Prostate gland (tissue), 2 donors: ENCODE measurements around the gene CEBPZ. TPM values are rescaled to one million over a fixed set of nuclear protein-coding genes. Genes with fewer than 3 reads are reported as not detected.
"Not testable (repeated sequence)": the region's sequence is repeated elsewhere in the genome, so short reads cannot be mapped to it uniquely, and the experiment has no call there.

ENCODE experiments used
- DNase-seq: peaks from one replicate; pipeline ENCODE4 v3.0.0-alpha.2; 2019; ENCODE audit warnings: low spot score
- H3K27ac ChIP-seq, 2 donors: fragments of 200-600 bp; sonication (generic); 2 replicates each; pipeline ENCODE4 v1.5.1; 2017 to 2019
- H3K27me3 ChIP-seq: fragments of 200-600 bp; sonication (generic); replicated peaks from 2 replicates; pipeline ENCODE4 v1.5.1; 2019; ENCODE audit not compliant: insufficient read depth
- H3K36me3 ChIP-seq, 2 donors: fragments of 200-600 bp; sonication (generic); 1 replicate in 1 of 2; 2 replicates in 1 of 2; pipeline versions ENCODE4 v1.5.1 to v1.8.1; 2017 to 2019
- H3K4me1 ChIP-seq: fragments of 200-600 bp; sonication (generic); replicated peaks from 2 replicates; pipeline ENCODE4 v1.5.1; 2019
- H3K4me3 ChIP-seq, 2 donors: fragments of 200-600 bp; sonication (generic); 2 replicates each; pipeline ENCODE4 v1.5.1; 2017 to 2019
- H3K9me3 ChIP-seq: fragments of 200-600 bp; sonication (generic); 2 replicates; pipeline ENCODE4 v1.5.1; 2017
- POLR2A ChIP-seq: fragments of 450-650 bp; IDR thresholded peaks from one replicate; pipeline ENCODE4 v1.6.1; 2016; ENCODE audit warnings: antibody characterized with exemption, mild to moderate bottlenecking
- POLR2AphosphoS5 ChIP-seq: sonication (generic); formaldehyde crosslinking; IDR thresholded peaks from one replicate; pipeline ENCODE4 v1.6.1; 2017; ENCODE audit warnings: antibody characterized with exemption
- WGBS: methylation state at CpG from one replicate; pipeline ENCODE4 v1.1.5; 2018; 5-methylcytosine and 5-hydroxymethylcytosine counted together
- intact Hi-C: fragments of 100-400 bp; cut with DNase I; formaldehyde crosslinking; loops from one replicate; pipeline ENCODE4 v1.14.2; 2022
- total RNA-seq, 2 donors: library from RNA; depleted of rRNA; stranded (reverse); fragments of >200 nt; gene quantifications; one replicate each; pipeline ENCODE4 v1.1.0, GENCODE V29; 2016
- TF ChIP-seq, protein P1 (sequence below), 4 experiments: fragments of 200-600 bp in 2 of 4; fragments of 450-650 bp in 2 of 4; sonication (generic) in 2 of 4; IDR thresholded peaks; 1 replicate in 3 of 4; 2 replicates in 1 of 4; pipeline ENCODE4 v1.5.1; 2016 to 2019; ENCODE audit warnings: antibody characterized with exemption in 4 of 4, mild to moderate bottlenecking in 2 of 4, moderate library complexity in 2 of 4

Gene CEBPZ
- total RNA-seq, 2 donors from 2014 or later = 27.5 to 35.4 TPM

- intact Hi-C loops = no loop called here
- Histone ChIP-seq H3K27ac (no peak overlapping the region), H3K27me3 (no peaks in the 10 kb centered on the region), H3K4me3 (no peak overlapping the region), H3K4me1 (no peaks in the 10 kb centered on the region), H3K36me3 (peaks cover 0 to 11% of the 10 kb centered on the region in 2 donors), H3K9me3 (no peaks in the 10 kb centered on the region)
- WGBS = 93% methylated on average over 5 of the region's 5 CpGs
- TF ChIP-seq POLR2AphosphoS5 = no peak
- TF ChIP-seq, protein P1, sequence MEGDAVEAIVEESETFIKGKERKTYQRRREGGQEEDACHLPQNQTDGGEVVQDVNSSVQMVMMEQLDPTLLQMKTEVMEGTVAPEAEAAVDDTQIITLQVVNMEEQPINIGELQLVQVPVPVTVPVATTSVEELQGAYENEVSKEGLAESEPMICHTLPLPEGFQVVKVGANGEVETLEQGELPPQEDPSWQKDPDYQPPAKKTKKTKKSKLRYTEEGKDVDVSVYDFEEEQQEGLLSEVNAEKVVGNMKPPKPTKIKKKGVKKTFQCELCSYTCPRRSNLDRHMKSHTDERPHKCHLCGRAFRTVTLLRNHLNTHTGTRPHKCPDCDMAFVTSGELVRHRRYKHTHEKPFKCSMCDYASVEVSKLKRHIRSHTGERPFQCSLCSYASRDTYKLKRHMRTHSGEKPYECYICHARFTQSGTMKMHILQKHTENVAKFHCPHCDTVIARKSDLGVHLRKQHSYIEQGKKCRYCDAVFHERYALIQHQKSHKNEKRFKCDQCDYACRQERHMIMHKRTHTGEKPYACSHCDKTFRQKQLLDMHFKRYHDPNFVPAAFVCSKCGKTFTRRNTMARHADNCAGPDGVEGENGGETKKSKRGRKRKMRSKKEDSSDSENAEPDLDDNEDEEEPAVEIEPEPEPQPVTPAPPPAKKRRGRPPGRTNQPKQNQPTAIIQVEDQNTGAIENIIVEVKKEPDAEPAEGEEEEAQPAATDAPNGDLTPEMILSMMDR (IDR thresholded peaks at IDR 0.05) = no peak
- TF ChIP-seq POLR2A = no peak
- DNase-seq = no peak
Measured at GRCh38 chr2:37205689-37206341, 25.6 kb downstream of the CEBPZ start.

DNA sequence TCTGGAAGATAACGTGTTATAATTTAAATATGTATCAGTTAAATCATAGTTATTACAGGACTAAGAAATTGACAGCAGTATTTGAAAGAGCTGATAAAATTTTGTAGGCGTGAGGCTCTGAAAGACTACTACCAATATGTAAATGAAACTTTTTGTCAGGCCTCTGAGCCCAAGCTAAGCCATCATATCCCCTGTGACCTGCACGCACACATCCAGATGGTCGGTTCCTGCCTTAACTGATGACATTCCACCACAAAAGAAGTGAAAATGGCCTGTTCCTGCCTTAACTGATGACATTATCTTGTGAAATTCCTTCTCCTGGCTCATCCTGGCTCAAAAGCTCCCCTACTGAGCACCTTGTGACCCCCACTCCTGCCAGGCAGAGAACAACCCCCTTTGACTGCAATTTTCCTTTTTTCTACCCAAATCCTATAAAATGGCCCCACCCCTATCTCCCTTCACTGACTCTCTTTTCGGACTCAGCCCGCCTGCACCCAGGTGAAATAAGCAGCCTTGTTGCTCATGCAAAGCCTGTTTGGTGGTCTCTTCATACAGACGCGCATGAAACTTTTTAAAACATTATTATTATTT lies 26.2 kb downstream of the CEBPZ start:
- 85% methylated on average over 8 of the region's 8 CpGs for WGBS
- H3K4me1 ChIP-seq, DNase-seq, H3K4me3 ChIP-seq, intact Hi-C loops, H3K27ac ChIP-seq, H3K27me3 ChIP-seq, H3K9me3 ChIP-seq: not testable (repeated sequence)
- peaks cover 0 to 13% of the 10 kb centered on the region in 2 donors for H3K36me3 ChIP-seq

GRCh38 chr2:37203708-37204107 lies 27.7 kb downstream of the CEBPZ start:
- Histone ChIP-seq H3K9me3 (no peaks in the 10 kb centered on the region), H3K27me3 (no peaks in the 10 kb centered on the region), H3K27ac (no peak overlapping the region), H3K4me1 (no peaks in the 10 kb centered on the region), H3K4me3 (no peak overlapping the region), H3K36me3 (peaks cover 0 to 9% of the 10 kb centered on the region in 2 donors)
- no peak for DNase-seq
- 99% methylated on average over 2 of the region's 2 CpGs for WGBS
- intact Hi-C loops = no loop called here
- no peak for TF ChIP-seq POLR2AphosphoS5
- no peak for TF ChIP-seq POLR2A
- TF ChIP-seq, protein P1 (IDR thresholded peaks at IDR 0.05) = no peak

DNA sequence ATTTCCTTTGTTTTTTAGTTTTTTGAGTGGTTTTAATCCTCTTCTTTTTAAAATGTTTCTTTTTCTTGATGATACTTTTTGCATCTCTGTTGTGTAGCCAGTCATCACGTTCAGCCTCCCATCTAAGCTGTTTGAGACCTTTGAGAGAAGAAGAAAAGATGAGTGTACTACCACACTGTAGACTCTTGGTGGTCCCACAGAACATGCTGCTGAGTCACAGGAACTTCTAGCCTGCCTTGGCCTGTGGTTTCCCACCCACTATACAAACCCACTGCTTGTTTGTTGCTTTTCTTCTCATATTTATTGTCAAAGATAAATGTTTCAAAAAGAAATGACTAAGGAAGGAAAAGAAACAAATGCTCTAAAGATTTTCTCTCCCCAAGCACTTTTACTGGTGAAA lies 29.6 kb downstream of the CEBPZ start:
- Histone ChIP-seq H3K27ac (no peak overlapping the region), H3K4me1 (no peaks in the 10 kb centered on the region), H3K4me3 (no peak overlapping the region), H3K9me3 (no peaks in the 10 kb centered on the region), H3K27me3 (no peaks in the 10 kb centered on the region), H3K36me3 (peaks cover 0 to 9% of the 10 kb centered on the region in 2 donors)
- DNase-seq = no peak
- 97% methylated on average over 1 of the region's 1 CpG for WGBS
- TF ChIP-seq, protein P1 (IDR thresholded peaks at IDR 0.05) = no peak
- TF ChIP-seq POLR2A (no peak), POLR2AphosphoS5 (no peak)
- intact Hi-C loops = no loop called here

DNA sequence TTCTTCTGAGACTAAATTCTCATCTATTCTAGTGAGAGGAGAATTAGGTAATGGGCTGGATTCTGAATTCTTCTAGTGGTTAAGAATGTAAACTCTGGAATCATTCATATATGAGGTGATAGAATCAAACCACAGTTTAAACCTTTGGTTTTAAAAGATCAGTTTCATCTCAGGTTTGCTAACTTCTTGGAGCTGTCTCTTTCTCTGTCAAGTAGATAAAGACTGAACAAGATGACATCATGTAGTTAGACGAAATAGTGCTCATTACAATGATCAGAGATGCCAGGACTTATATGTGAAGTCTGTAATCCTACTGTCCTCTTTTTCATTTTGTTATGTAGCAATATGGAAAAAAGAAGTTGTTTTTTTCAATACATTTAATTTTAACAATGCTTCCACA lies 30.2 kb downstream of the CEBPZ start:
- Histone ChIP-seq H3K36me3 (peaks cover 0 to 9% of the 10 kb centered on the region in 2 donors), H3K27me3 (no peaks in the 10 kb centered on the region), H3K4me3 (no peak overlapping the region), H3K9me3 (no peaks in the 10 kb centered on the region), H3K4me1 (no peaks in the 10 kb centered on the region), H3K27ac (no peak overlapping the region)
- no peak for DNase-seq
- 88% methylated on average over 1 of the region's 1 CpG for WGBS
- intact Hi-C loops = no loop called here
- TF ChIP-seq POLR2AphosphoS5 (no peak), POLR2A (no peak)

- Histone ChIP-seq H3K4me1 (no peaks in the 10 kb centered on the region), H3K36me3 (peaks cover 0 to 9% of the 10 kb centered on the region in 2 donors), H3K27me3 (no peaks in the 10 kb centered on the region), H3K27ac (no peak overlapping the region), H3K9me3 (no peaks in the 10 kb centered on the region), H3K4me3 (no peak overlapping the region)
- no peak for TF ChIP-seq POLR2AphosphoS5
- no peak for TF ChIP-seq POLR2A
- TF ChIP-seq, protein P1 (IDR thresholded peaks at IDR 0.05) = no peak
- DNase-seq = no peak
- intact Hi-C loops = no loop called here
- WGBS = 89% methylated on average over 8 of the region's 8 CpGs
Measured at GRCh38 chr2:37198681-37199065, 32.7 kb downstream of the CEBPZ start.
